Ecto neural progenitor cell (in vitro differentiated cells): ENCODE measurements around the gene DACT2.
A peak's percentile ranks its signal among the peaks of the same experiment; 100 is the strongest.
"Not testable (repeated sequence)": the region's sequence is repeated elsewhere in the genome, so short reads cannot be mapped to it uniquely, and the experiment has no call there.

ENCODE experiments used
- DNase-seq: peaks from one replicate; pipeline ENCODE4 v3.0.0-alpha.2; 2018; ENCODE audit warnings: low spot score

DACT2 gene, protein sequence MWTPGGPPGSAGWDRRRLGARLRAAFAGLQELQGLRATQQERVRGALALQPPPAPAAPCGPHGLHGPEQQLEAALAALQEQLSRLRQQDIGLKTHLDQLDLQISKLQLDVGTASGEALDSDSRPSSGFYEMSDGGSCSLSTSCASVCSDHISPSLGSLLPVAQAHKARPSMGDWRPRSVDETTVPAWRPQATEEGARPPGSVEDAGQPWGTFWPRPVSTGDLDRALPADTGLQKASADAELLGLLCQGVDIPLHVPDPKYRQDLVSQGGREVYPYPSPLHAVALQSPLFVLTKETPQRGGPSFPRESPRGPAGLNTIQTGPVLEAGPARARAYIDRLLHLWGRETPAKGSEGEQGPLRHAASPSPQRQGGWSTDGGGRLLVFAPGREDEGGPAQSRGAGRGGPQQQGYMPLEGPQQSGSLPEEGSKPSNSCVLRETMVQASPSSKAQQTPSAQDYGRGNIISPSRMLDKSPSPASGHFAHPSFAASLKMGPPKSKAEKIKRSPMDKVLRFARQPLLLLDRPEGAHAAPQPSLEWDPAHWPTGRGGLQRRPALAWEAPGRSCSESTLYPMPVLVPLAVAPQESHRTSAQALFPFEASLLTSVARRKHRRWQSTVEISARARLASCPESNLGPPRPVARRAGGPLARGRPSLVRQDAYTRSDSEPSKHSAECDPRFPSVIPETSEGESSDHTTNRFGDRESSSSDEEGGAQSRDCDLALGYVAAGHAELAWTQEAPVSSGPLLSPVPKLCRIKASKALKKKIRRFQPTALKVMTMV

DNA sequence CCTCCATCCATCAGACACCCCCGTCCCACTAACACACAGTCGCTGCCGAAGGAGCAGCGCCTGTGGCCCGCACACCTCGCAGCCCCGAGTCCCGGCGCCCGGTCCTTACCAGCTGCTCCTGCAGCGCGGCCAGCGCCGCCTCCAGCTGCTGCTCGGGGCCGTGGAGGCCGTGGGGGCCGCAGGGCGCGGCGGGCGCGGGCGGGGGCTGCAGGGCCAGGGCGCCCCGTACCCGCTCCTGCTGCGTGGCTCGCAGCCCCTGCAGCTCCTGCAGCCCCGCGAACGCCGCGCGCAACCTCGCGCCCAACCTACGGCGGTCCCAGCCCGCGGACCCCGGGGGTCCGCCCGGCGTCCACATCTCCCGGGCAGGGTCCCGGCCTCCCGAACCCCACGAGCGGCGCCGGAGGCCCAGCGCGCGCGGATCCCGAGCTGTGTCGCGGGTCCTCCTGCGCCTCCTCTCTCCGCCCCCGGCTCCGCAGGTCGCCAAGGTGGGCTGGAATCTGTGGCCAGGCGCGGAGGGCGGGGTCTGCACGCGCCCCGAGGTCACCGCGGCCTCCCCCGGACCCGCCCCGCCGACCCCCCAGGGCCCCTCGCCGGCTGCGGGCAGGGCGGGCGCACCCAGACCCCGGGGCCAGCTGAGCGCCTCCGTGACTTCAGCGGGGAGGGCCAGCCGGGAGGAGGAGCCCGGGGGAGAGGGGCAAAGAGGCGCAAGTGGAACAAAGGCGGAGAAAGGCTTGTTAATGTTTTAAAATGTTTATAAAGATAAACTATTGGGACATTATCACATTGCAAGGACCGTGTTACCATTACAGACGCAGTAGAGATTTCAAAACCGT is at the start of gene DACT2:
DACT2 (minus strand) TSS at position 499 of the 833 bp plus-strand sequence; CDS start at position 355, 144 bp downstream.
- DNase-seq: peak; percentile 66

DNA sequence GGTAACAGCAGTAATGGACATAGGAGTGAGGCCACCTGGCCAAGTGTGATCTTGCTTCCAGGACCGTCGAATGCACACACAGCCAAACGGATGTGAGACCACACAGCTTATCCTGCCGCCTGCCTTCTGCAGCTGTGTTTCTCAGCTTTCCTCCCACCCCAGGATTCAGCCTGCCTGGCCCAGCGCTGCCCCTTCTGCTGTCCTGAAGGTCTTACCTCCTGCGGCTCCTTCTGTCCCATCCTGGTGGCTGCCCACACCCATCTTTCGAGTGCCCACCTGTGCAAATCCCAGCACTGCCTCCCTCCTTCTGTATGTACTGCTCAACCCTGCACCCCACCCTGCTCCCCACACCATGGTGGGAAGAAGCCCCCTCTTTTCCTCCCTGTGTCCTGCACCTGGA is 49.4 kb upstream of the DACT2 start:
- DNase-seq: no peak

DNA sequence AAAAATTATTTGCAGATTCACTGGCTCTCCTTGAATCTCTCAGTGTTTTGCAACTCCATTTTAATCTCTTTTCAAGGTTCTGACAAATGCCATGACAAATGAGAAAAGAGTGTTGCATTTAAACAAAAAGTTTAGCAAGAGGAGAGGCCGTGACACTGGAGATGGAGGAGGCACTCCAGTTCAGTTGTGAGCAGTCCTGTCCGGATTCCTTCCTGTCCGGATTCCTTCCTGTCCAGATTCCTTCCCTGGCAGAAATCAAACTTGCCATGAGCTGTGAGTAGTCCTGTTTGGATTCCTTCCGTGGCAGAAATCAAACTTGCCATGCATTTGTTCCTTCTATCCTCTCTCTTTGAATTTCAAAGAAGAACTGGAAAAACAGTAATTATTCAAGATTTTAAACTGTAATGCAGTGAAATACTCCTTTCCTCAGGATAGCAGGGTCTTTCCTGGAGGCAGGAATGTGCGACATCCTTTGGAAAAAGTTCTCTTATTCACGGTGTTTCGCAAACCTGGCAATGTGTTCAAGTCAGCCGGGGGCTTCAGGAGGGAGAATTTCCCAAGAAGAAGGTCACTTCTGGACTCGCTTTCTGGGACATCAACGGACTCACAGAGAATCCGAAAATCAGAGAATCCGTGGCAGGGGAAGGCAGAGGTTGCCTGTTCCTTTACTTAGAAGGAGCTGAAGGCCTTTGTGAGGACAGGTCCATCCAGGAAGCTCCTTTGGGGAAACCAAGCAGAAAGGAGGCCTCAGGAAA is 48.7 kb upstream of the DACT2 start:
- no peak for DNase-seq

DNA sequence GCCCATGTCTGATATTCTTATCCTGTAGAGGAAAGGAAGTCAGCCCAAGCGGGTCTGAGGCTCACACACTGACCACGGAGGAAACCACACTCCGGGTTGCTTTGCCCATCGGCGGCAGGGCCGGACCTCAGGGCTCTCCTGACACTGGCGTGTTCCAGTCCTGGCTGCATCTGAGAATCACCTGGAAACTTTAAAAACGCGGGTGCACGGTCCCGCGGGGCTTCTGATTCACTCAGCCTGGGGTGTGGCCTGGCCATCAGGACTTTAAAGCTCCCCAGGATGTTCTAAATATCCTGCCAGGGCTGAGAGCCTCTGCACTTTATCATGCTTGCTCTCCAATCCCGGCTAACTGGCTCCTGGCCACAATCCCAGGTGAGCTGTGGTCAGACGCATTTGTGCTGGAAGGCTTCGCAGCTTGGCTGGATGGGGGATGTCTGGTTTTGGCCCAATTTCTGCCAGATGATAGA is 47.7 kb upstream of the DACT2 start:
- DNase-seq: no peak

DNA sequence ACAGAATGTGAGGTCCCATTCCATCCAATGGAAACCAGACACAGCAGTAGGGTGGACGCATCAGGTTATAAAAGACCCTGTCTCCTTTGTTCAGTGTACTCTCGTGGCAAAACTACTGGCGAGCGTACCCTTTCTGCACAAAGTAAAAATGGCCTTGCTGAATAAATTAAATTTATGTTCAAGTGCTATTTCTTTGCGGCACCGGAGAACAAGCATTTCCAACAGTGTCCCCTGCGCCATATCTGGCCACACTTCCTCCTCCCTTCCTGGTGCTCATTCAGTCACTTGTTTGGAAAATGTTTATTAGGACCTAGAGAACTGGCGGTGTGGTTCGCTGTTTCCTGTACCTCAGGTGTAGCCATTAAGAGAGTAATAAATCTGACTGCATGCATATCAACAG is 46.9 kb upstream of the DACT2 start:
- no peak for DNase-seq

DNA sequence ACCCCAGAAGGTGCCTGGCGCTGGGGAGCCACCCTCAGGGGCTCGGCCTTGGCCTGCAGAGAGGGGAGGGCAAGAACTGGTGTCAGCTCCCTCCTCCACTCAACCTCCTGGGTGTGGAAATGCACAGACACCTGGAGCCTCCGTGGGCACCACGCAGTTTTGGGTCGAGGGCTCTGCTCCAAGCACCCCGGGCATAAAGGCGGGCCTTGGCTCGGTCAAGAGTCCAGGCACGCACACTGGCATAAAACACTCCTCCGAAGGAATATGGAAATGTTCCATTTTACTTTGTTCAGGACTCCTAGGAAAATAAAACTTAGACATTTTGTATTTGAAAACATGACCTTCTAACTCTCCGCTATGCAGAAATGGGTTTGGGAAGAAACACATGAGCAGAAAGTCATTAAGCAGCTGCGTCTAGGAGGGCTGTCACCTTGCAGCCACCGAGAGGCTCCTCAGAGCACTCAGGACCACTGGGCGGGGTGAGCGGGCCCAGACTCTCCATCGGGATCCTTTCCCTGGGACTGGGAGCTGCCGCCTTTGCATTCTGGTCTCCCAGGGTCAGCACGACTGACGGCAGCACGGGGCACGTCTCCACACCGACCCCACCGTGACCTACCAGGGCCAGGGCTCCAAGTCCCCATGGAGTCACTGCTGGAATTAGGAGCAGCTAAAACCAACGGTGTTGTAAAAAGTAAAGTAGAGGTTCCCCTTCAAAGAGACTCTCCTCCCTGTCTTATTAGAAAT is 46.0 kb upstream of the DACT2 start:
- DNase-seq: no peak

DNA sequence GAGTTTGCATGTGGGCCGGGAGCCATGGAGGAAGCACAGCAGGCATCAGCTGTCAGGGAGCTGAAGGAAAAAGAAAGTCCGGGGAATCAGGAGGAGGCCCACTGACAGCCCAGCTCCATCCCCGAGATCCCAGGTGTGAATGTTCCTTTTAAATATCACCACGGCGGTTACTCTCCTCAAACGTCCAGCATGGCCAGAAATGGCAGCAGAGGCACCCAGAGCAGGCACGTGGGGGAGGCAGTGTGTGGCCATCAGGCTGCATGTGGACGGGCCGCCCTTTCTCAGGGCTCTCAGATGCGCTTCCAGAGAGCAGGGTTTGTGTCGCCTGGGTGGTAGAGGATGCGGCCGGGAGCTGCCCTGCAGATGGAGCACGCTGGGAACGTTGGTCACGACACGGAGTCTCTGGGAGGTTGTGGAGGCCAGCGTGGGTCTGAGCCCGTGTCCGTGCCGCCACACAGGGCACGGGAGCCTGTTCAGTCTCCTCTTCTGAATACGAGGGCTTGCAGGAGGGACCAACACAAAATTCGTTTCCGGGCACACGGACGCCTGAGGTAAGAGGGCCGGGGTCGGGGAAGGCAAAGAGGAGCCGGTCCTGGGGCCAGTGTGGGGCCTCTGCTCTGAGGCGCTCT is 45.3 kb upstream of the DACT2 start:
- DNase-seq: no peak

DNA sequence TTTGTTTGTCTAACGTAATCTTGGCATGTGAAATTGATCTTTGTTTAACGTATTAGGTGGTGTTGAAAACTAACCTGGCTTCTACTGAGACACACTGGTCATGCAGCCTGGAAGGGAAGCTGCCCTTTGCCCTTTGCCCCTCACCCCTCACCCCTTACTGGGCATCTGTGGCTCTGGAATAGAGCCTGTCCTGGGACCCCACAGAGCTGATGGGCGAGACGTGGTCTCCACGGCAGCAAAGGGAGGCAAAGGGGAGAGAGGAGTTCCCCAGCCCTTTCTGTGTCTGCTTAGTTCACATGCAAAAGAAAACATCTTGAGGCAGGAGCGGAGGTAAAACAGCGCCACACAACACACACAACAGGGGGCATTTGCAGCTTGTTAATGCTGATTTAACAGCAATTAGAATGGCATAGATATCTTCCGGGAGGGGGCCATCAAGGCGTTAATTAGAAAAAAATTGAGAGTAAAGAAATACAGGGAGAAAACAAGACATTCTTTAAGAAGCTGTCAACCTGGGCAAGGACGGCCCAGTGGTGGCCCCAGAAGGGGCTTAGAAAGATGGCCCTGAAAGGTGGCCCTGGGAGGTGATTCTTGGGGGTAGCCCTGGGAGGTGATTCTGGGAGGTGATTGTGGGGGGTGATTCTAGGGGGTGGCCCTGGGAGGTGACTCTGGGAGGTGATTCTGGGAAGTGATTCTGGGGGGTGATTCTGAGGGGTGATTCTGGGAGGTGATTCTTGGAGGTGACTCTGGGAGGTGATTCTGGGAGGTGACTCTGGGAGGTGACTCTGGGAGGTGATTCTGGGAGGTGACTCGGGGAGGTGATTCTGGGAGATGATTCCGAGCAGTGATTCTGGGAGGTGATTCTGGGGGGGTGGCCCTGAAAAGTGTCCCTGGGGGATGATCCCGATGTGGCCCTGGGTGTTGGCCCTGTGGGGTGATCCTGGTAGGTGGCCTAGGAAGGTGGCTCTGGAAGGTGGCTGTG is 44.5 kb upstream of the DACT2 start:
- no peak for DNase-seq

DNA sequence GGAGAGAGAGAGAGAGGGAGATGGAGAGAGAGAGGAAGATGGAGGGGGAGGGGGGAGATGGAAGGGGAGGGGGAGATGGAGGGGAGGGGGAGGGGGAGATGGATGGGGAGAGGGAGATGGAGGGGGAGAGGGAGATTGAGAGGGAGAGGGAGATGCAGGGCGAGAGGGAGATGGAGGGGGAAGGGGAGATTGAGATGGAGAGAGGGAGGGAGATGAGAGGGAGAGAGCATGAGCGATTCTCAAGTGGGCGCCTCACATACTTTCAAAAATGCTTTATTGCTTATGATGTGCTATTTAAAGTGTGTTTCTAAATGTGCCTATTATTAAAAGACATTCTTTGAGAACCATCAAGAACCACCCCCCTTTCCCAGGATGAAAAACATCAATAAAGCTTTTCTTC is 43.7 kb upstream of the DACT2 start:
- no peak for DNase-seq

DNA sequence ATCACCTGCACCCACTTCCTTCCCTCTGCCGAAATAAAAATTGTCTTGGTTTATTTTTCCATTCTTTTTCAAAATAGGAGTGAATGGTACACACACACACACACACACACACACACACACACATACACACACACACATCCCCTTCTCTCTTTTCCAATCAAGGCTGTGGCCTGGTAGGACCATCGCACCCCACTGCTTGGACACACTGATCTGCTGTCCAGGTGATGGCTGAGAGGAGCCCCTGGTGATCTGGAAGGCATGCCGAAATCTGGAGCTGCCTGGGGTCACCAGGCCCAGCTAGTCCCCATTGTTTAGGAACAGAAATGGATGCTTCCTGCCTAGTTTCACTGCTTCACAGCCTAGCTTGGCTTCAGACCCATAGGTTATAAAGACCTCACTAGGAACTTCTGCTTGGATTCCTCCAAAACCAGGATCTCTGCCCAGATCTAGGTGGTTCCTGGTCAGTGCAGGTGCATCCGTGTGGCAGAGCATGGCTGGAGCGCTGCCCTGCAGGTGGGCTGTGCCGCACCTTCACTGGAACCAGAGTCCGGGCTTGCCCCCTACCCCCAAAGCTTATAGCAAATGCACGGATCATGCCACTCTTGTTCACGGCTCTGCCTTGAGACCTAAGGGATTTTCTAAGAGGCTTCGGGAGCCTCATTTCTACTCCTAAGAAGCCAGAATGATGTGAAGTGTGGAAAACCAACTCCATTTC is 42.9 kb upstream of the DACT2 start:
- no peak for DNase-seq

DNA sequence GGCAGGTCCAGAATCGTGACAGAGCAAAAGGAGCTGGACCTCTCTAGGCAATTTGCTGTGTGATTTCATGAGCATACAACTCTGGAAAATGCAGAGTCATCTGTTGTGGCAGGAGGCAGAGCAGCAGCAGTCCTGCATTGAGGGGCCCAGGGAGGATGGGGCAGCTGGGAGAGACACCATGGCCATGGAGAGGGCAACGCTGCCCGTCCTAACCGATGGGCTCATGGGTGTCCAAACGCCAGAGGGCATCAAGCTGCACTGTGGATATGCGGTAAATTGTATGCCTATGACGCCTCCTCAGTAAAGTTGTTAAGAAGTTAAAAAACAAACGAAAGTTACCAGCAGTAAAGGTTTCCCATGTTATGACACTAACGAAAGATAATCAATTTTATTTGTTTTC is 42.2 kb upstream of the DACT2 start:
- DNase-seq: no peak

DNA sequence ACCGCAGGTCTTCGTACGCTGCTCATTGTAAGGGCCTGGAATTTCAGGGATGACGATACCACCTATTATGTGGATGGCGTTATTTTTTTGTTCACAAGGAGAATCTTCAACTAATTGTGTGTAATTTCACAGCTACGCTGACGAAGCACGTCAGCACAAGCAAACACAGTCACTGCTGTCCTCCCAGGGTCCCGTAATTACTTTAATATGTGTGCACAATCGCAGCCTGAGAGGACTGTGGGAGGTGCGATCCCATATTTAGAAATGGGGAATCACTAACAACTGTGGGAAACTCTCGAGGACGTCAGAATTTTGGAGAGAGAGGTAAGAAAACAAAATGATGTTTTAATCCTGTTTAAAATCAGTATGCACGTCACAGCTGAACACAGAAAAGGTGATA is 40.2 kb upstream of the DACT2 start:
- no peak for DNase-seq

DNA sequence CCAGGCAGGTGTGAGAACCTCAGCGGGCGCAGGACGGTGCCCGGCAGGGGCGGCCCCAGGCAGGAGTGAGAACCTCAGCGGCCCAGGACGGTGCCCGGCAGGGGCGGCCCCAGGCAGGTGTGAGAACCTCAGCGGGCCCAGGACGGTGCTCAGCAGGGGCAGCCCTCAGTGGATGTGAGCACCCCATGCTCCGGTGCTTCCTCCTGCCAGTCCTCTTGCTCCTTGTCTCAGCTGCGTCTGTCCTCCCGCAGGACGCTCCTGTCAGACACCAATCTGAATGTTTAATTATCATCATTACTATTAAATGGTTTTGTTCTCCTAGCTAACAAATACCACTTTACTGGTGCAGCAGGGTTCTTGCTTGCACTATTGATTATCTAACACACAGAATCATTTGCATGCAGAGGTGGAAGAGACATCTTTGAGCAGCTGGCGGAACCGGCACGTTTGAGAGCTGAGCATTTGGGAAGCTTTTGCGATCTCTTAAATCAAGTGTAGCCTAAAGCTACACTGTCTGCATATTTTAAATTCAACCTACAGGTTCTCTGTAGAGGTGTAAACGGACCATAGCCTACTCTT is 39.4 kb upstream of the DACT2 start:
- no peak for DNase-seq

DNA sequence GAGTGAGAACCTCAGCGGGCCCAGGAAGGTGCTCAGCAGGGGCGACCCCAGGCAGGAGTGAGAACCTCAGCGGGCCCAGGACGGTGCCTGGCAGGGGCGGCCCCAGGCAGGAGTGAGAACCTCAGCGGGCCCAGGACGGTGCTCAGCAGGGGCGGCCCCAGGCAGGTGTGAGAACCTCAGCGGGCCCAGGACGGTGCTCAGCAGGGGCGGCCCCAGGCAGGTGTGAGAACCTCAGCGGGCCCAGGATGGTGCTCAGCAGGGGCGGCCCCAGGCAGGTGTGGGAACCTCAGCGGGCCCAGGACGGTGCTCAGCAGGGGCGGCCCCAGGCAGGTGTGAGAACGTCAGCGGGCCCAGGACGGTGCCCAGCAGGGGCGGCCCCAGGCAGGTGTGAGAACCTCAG is 37.3 kb upstream of the DACT2 start:
- not testable (repeated sequence) for DNase-seq

DNA sequence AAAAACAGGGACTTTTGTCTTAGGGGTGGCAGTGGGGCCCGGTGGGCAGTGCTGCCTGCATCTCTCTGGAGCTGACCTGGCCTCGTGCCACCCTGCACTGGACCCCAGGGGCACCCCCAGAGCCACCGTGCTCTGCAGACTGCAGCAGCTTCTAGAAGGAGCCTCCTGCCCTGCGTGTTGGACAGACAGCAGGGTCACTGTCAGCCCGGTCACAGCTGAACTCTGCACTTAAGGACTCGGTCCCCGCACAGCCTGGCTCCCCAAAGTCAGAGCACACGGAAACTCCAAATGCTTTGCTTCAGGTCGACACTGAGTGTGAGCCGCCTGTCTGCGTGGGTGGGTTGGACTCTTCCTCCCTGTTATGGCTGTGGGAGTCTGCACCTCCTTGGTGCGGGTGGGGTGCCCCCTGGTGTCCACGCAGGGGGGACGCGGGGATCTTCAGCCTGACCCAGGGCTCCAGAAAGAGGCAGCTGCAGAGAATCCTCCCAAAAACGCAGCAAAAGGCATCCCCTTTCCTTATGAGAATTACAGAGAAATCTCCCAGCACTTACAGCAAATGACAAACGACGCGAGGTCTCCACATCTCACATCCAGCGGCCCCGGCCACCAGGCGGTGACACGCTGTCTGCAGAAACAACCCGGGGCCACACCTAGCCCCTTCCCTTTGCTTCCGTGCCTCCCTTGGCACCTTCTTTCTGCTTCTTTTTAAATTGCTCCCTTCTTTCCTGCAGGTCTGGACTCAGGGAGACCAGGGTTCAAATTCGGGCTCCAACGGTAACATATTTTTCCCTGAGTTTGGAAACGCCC is 36.3 kb upstream of the DACT2 start:
- DNase-seq: peak; percentile 73

DNA sequence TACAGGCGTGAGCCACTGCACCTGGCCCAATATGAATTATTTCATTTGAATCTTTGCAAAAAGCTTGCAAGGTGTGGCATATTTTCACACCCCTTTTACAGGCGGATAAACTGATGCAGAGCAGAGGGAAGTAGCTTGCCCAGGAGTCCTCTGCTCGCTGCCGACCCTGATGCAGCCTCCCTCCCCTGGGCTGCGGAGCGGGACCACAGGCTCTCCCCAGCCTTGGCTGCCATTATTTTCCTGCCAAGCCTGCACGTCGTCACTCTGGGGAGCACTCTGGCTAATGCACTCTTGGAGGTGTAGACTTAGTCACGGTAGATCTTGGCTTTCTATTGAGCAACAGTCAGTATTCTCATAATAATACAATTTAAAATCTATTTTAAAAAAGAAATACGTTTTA is 34.8 kb upstream of the DACT2 start:
- DNase-seq: no peak

DNA sequence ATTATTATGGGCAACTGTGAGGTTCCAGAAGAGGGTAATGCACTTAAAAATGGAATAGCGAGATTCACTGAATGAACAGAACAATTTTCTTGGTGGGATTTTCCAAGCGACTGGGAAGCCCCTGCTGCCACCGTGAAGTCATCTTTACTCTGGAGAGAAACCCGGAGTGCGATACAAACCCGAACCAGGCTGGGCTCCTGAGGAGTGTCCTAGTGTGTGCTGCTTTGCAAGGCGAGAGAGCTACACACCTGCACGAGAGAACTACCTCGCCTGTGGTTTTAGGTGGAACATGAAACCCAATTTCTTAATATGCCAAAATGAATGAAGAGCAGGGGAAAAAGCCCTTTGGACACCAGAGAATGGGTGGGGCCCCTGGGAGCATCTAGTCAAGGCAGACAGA is 33.5 kb upstream of the DACT2 start:
- no peak for DNase-seq
